Urinary bladder (tissue), 4 donors: ENCODE measurements around the gene DAP. TPM values are rescaled to one million over a fixed set of nuclear protein-coding genes. Genes with fewer than 3 reads are reported as not detected.

Experiments
- DNase-seq: peaks from one replicate; pipeline ENCODE4 v3.0.0-alpha.2; 2015; ENCODE audit errors: extremely low spot score
- H3K27ac ChIP-seq: one replicate; pipeline ENCODE4 v1.5.1; 2013; ENCODE audit warnings: low read depth, mild to moderate bottlenecking, moderate library complexity
- H3K36me3 ChIP-seq: one replicate; pipeline ENCODE4 v1.6.1; 2013; ENCODE audit warnings: mild to moderate bottlenecking, moderate library complexity; ENCODE audit not compliant: insufficient read depth
- H3K4me1 ChIP-seq: one replicate; pipeline ENCODE4 v1.6.1; 2013; ENCODE audit warnings: mild to moderate bottlenecking, moderate library complexity; ENCODE audit not compliant: insufficient read depth
- H3K4me3 ChIP-seq: one replicate; pipeline ENCODE4 v1.5.1; 2013; ENCODE audit warnings: low read depth, low read length
- WGBS: extraction: QIAGEN DNeasy Blood & Tissue Kit; methylation state at CpG from one replicate; pipeline ENCODE4 v1.1.7; 2013; 5-methylcytosine and 5-hydroxymethylcytosine counted together
- polyA plus RNA-seq: library from polyadenylated mRNA; stranded (reverse); fragments of 200-250 nt; gene quantifications from one replicate; pipeline ENCODE4 v1.2.3, GENCODE V29; 2013
- total RNA-seq: library from RNA; depleted of rRNA; stranded (reverse); fragments of >200 nt; gene quantifications from one replicate; pipeline ENCODE4 v1.2.3, GENCODE V29; 2014
- donor health status: healthy with polysubstance abuse.
- donor health status: healthy.

Gene DAP
- total and polyA plus RNA-seq, 2 donors: 56.8 to 57.5 TPM

DNA sequence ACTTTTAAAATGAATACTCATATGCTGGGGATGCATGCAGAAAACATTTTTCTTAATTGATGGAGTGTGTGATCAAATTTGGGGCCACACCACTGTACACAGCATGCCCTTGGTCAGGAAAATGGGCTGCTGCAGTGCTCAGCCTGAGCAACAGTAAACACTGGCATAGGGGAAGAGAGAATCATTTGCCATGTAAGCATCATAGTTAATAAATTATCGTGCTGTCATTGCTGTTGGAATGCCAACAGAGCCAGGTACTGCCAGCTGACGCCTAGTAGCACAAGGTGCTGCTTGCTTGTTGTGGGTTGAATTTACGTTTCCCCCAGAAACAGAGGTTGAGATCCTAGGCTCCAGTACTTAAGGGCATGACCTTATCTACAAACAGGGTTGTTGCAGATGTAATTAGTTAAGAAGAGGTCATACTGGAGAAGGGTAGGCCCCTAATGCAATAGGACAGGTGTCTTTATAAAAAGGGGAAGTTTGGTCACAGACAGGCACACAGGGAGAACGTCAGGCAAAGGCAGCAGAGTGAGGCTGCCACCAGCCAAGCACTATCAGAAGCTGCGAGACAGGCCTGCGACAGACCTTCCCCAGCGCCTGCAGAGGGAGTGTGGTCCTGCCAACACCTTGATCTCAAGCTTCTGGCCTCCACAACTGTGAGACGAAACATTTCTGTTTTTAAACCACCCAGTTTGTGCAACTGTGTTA, 25.3 kb downstream of the DAP start:
- DNase-seq: no peak
- Histone ChIP-seq H3K4me1 (no peaks in the 10 kb centered on the region), H3K36me3 (no peaks in the 10 kb centered on the region), H3K4me3 (no peak overlapping the region), H3K27ac (no peak overlapping the region)
- WGBS: 84% methylated on average over 8 of the region's 8 CpGs

DNA sequence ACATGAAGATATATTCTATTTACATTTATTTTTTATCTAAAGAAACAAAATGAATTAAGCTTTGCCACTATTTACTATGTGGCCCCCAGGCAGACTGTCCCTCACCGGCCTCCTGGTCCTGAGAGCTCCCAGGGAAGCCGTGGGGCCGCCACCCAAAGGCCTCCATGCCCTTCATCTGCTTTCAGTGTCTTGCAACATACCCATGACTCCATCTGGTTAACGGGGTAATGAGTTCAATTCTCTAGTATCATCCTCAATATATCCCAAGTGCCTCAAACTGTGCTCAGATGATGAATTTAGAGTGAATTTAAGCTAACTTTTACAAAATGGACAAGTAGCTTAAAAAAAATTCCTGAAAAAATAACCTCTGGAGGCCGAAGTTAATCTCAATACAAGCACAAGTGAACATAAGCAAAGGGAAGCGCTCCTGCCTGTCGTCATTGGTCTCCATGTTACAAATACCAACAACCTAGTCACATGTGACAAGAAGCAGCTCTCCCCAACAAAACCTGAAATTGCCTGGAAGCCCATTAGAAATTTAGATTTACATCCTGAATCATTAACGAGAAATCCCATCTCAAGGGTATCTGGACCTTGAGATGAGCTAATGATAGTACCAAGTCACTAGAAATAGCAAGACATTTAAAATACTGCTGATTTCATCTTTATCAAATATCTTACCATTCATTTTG, 26.1 kb downstream of the DAP start:
- no peaks in the 10 kb centered on the region for H3K4me1 ChIP-seq
- no peak overlapping the region for H3K27ac ChIP-seq
- H3K36me3 ChIP-seq: no peaks in the 10 kb centered on the region
- 80% methylated on average over 8 of the region's 8 CpGs for WGBS
- no peak overlapping the region for H3K4me3 ChIP-seq
- no peak for DNase-seq

DNA sequence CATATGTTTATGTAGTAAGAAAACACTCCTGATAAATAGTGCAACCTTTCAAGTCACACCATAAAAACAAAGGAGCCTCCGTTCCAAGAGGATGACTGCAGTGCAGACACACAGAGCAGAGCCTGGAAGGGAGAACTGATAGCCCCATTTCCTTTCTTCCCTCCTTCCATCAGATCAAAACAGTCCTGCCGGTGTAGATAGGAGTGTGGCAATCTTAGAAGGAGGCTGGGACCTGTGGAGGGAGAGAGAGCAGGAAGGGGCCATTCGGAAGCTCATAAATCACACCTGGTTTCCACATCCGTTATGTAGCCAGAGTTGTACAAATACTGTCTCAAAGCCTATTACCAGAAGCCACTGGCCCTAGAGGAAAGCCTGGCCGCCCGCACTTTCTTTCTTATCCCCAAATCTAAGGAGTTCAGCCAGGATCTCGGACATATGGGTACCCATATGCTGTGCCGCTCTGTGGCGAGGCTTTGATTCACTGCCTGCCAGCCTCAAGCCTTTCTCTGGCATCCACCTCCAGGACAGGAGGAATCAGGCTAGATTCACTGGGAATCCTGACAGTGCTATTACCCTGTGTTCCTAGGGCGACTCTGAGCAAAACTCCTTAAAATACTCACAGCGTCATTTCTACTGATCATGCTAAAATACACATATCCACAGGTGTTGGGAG, 26.9 kb downstream of the DAP start:
- Histone ChIP-seq H3K27ac (no peak overlapping the region), H3K4me1 (no peaks in the 10 kb centered on the region), H3K4me3 (no peak overlapping the region), H3K36me3 (no peaks in the 10 kb centered on the region)
- no peak for DNase-seq
- 61% methylated on average over 11 of the region's 11 CpGs for WGBS

DNA sequence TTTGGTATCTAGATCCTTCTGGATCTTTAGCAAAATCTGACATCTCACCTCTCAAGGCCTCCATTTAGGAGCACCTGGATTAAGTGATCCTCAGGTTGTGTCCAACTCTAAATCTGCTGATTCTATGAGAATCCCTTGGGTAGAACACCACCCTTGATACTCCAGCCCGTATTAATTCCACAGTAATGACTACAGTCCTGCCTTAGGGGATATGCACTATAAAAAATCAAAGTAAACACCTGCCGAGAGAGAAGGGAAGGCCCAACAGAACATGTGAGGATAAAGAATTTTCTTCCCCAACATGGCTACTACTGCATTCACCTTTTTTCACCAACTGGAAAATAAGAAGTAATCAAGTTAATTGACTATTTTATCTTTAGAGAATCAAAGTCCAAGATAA, 27.6 kb downstream of the DAP start:
- H3K4me1 ChIP-seq: no peaks in the 10 kb centered on the region
- no peak overlapping the region for H3K4me3 ChIP-seq
- H3K27ac ChIP-seq: peak overlapping the region; percentile 41
- H3K36me3 ChIP-seq: no peaks in the 10 kb centered on the region
- WGBS: 75% methylated on average over 2 of the region's 2 CpGs
- no peak for DNase-seq

DNA sequence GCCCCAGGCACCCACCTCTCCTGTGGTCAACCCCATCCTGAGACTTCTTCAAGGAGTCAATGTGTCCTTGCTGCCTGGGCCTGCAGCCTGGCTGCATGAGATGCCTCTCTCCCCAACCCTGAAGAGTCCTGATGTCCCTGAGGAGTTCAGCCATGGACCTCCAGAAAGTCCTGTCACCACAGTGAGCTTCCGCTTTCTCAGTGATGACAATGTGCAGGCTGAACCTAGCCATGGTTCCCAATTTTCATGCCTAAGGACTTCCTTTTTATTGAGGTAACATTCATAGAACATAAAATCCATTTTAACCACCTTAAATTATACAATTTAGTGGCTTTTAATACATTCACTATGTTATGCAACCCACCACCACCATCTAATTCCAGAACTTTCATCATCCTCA, 29.1 kb downstream of the DAP start:
- no peaks in the 10 kb centered on the region for H3K36me3 ChIP-seq
- no peak overlapping the region for H3K27ac ChIP-seq
- whole genome bisulfite sequencing: 94% methylated on average over 1 of the region's 1 CpG
- no peaks in the 10 kb centered on the region for H3K4me1 ChIP-seq
- no peak for DNase-seq
- H3K4me3 ChIP-seq: no peak overlapping the region

DNA sequence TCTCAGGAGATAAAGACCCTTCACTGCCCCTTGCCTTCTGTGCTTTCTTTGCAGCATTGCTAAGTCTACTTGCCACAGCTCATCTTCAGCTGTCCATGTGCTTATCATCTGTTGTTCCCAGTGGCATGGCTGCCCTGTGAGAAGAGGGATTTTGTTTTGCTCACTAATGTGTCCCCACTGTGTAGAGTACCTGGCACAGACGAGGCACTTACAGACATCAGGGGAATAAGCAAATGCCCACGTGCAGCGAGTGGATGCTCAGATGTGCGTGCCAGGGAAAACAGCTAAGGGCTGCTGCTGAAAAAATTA, 31.0 kb downstream of the DAP start:
- Histone ChIP-seq H3K27ac (no peak overlapping the region), H3K36me3 (no peaks in the 10 kb centered on the region), H3K4me3 (no peak overlapping the region), H3K4me1 (no peaks in the 10 kb centered on the region)
- no peak for DNase-seq
- WGBS: 91% methylated on average over 4 of the region's 4 CpGs

DNA sequence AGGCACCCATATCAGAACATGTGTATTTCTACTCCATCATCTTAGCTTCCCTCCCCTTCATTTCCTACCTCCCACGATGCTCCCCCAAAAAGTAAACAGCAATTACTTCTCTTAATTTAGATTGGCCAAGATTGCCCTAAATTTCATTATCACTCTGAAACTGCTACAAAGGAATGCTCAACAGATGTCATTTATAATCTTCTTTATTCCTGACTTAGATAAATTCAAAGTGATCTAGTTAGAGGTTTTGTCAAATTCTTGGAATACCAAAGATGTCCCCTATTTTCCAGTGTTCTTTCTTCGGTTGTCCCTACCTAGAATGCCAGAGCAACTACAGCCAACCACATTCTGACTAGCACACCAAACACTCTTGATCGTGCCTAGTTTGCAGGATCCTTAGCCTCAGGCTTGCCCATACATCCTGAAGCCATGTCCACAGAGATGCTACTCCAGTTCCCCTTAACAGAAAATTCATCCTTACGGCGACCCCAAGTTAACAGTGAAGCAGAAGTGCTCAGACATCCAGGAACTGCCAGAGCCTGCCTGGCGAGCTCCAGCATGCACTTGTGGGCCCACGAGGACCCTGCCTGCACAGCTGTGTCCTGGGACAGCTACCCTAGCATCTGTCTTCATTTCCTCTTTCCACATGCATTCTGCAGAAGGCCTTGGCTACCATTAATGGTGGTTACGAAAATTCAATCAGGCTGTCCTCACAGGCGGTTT, 31.6 kb downstream of the DAP start:
- H3K4me3 ChIP-seq: no peak overlapping the region
- H3K4me1 ChIP-seq: no peaks in the 10 kb centered on the region
- no peak overlapping the region for H3K27ac ChIP-seq
- WGBS: 76% methylated on average over 9 of the region's 9 CpGs
- H3K36me3 ChIP-seq: no peaks in the 10 kb centered on the region
- DNase-seq: no peak

DNA sequence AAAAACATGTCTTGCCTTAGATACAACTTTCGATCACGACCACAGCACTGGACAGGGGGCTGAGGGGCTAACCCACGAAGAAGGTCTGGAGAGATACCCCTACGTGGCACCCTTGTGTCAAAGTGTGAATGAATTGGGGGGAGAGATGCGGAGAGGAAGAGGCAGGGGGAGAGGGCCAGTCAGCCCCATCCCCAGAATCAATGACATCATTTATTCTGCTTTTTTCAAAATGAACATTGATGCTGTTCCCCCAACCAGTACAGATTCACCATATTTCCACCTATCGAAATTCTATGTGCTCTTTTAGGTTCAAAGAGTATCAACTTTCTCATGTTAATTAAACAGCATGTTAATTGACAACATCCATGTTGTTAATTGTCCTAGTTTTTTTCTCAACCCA, 32.4 kb downstream of the DAP start:
- H3K36me3 ChIP-seq: no peaks in the 10 kb centered on the region
- DNase-seq: no peak
- WGBS: 94% methylated on average over 6 of the region's 6 CpGs

DNA sequence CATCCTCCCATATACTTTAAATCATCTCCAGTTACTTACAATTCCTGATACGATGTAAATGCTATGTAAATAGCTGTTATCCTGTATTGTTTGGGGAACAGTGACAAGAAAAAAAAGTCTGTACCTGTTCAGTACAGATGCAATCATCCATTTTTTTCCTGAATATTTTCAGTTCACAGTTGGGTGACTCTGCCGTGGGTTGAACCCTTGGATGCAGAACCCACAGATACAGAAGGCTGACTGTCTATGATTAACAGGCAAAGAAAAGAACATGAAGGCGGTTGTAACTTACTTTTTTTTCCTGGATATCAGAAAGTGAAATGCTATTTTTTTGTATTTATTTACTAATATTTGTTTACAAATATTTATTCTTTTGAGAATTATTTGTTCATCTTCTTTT, 33.2 kb downstream of the DAP start:
- Histone ChIP-seq H3K36me3 (no peaks in the 10 kb centered on the region), H3K4me1 (no peaks in the 10 kb centered on the region), H3K4me3 (no peak overlapping the region), H3K27ac (no peak overlapping the region)
- WGBS: 86% methylated on average over 3 of the region's 3 CpGs
- no peak for DNase-seq

More for the DNA sequence above, 32.4 kb downstream of the DAP start:
- Histone ChIP-seq H3K27ac (no peak overlapping the region), H3K4me1 (no peaks in the 10 kb centered on the region), H3K4me3 (no peak overlapping the region)

DNA sequence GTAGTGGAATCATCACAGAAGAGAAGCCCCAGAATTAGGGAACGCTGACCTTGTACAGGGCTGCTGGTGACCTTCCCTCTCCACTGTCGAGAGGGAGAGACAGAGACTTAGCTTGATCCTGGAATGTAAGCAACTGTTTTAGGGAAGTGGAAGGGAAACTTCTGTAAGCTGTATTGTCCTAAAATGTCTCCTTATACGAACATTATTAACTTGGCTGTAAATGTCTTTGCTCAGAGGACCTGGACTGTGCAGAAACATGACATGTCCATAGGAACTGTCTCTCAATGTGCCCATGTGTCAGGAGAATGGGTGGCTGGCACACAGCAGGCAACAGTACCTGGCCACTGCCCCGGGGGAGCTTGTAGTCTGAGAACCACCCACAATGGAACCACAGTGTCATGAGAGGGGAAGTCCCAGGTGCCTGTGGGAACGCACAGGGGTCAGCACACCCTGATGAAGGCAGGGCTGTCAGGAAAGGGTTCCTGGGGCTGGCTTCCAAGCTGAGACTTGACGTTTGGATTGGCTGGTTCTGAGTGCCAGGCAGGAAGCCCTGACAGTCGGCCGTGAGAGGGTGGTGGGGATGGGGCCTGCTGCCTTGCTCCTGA, 34.0 kb downstream of the DAP start:
- Histone ChIP-seq H3K36me3 (no peaks in the 10 kb centered on the region), H3K27ac (peak overlapping the region; percentile 46), H3K4me3 (no peak overlapping the region), H3K4me1 (no peaks in the 10 kb centered on the region)
- DNase-seq: no peak
- 57% methylated on average over 8 of the region's 8 CpGs for WGBS

DNA sequence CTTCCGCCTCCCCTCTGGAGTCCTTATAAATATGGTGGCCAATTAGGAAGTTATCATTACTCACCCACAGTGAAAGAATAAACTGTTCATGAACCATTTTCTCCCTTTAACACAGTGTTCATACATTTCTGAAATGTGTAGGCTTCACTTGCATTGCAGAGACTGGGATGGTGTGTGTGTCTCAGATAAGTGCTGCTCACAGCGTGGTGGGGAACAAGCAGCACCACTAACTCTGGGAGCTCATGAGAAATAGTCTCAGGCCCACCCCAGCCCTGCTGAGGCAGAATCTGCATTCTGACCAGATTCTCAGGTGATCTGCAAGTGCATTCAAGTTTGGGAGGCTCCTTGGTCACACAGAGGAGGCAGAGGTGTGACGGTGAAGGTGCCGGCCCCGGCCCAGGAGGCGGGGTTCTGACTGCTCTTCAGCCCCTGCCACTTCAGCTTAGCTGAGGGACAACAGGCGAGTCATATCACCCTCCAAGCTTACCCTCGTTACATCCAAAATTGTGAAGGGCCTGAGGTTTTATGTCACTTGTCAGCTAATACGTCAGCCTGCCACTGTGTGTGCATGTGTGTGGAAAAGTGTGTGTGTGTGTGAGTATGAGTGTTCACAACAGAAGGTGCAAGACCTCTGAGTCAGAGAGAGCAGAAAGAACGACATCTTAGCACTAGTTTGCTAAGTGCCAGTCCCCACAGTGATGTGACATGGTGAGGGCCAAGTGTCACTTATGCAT, 34.7 kb downstream of the DAP start:
- no peak for DNase-seq
- 83% methylated on average over 10 of the region's 10 CpGs for WGBS
- Histone ChIP-seq H3K4me1 (no peaks in the 10 kb centered on the region), H3K27ac (no peak overlapping the region), H3K4me3 (no peak overlapping the region), H3K36me3 (no peaks in the 10 kb centered on the region)

DNA sequence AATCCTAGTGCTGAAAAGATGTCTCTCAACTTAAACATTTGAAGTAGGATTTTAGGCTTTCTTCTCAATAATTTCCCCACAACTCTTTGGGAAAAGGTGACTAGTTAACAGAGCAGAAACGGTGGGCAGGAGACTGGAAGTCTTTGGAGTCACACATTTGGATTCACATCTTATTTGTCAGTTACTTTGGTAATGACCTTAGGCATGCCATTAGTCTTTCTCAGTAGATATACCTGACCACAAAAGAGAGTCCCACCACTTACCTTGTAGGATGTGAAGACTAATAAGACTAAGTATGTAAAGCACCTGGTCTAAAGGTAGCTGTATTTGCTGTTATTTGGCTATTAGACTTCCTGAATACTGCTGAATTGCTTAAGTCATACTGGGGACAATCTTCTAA, 35.4 kb downstream of the DAP start:
- H3K4me3 ChIP-seq: no peak overlapping the region
- peak overlapping the region; percentile 70 for H3K27ac ChIP-seq
- no peaks in the 10 kb centered on the region for H3K4me1 ChIP-seq
- DNase-seq: no peak
- H3K36me3 ChIP-seq: no peaks in the 10 kb centered on the region
- WGBS: 74% methylated on average over 1 of the region's 1 CpG
